A549 (cell line): ENCODE data around the gene PARM1. TPM values are rescaled to one million over a fixed set of nuclear protein-coding genes. Genes with fewer than 3 reads are reported as not detected.

Experiments used
- ATAC-seq, 2 experiments: fragments of 200-7000 bp in 1 of 2; fragments of >200 bp in 1 of 2; cut with Nextera tagmentation in 1 of 2; cut with Tn5 transposase in 1 of 2; 3 replicates each; pipeline versions ENCODE4 v1.8.0 to v1.9.1; 2018 to 2020; ENCODE audit warnings: mild to moderate bottlenecking in 1 of 2, moderate library complexity in 1 of 2
- CTCF ChIA-PET: fragments of 300-600 bp; sonication (Branson Sonifier 250); formaldehyde crosslinking; extraction: SDS; loops from one replicate; lab custom pipeline; 2021; ENCODE audit warnings: antibody characterized with exemption, inconsistent platforms; lab: Yijun Ruan, JAX
- POLR2A ChIA-PET: fragments of 350-600 bp; formaldehyde crosslinking; extraction: SDS; loops from one replicate; lab custom pipeline; 2021; ENCODE audit warnings: antibody characterized with exemption, inconsistent platforms; lab: Yijun Ruan, JAX
- DNase-seq, 2 experiments: peaks; one replicate each; pipeline versions ENCODE4 v3.0.0 to v3.0.0-alpha.2; 2011 to 2016; ENCODE audit warnings: low read depth in 1 of 2, low spot score in 1 of 2
- FAIRE-seq: peaks from 2 replicates; lab custom pipeline; 2011; peaks lifted over from hg19 to GRCh38; lab: Jason Lieb, UNC
- H3K27ac ChIP-seq, 2 experiments: fragments of >200 bp; sonication (Bioruptor Twin); formaldehyde crosslinking; 3 replicates each; pipeline ENCODE4 v1.5.1; 2016 to 2017
- H3K4me1 ChIP-seq: fragments of >200 bp; sonication (Bioruptor Twin); formaldehyde crosslinking; 3 replicates; pipeline ENCODE4 v1.6.1; 2016
- H3K4me2 ChIP-seq: fragments of >200 bp; sonication (Bioruptor Twin); formaldehyde crosslinking; 3 replicates; pipeline ENCODE4 v1.6.1; 2016
- H3K4me3 ChIP-seq: fragments of >200 bp; sonication (Bioruptor Twin); formaldehyde crosslinking; 3 replicates; pipeline ENCODE4 v1.5.1; 2016
- H3K9me3 ChIP-seq: fragments of >200 bp; sonication (Bioruptor Twin); formaldehyde crosslinking; 3 replicates; pipeline ENCODE4 v1.6.1; 2016
- CBX2 ChIP-seq: fragments of 200-600 bp; sonication (generic); IDR thresholded peaks from 2 replicates; pipeline ENCODE4 v1.6.1; 2016; ENCODE audit warnings: low read depth, mild to moderate bottlenecking, borderline replicate concordance
- CBX8 ChIP-seq: fragments of 200-600 bp; sonication (generic); IDR thresholded peaks from 2 replicates; pipeline ENCODE4 v1.6.1; 2016
- CEBPB ChIP-seq, 2 experiments: fragments of >200 bp in 1 of 2; sonication (Bioruptor Twin) in 1 of 2; formaldehyde crosslinking in 1 of 2; IDR thresholded peaks; 2 replicates each; pipeline ENCODE4 v1.6.1; 2012 to 2016
- CHD4 ChIP-seq: fragments of 200-600 bp; sonication (generic); IDR thresholded peaks from 2 replicates; pipeline ENCODE4 v1.6.1; 2016; ENCODE audit warnings: antibody characterized with exemption, mild to moderate bottlenecking, borderline replicate concordance
- EHF ChIP-seq: fragments of 250-450 bp; sonication (Bioruptor Pico); IDR thresholded peaks from 2 replicates; pipeline ENCODE4 v1.5.0; 2020; ENCODE audit warnings: mild to moderate bottlenecking
- EP300 ChIP-seq, 2 experiments: fragments of >200 bp; sonication (Bioruptor Twin); formaldehyde crosslinking; IDR thresholded peaks; 2 replicates in 1 of 2; 3 replicates in 1 of 2; pipeline ENCODE4 v1.6.1; 2016 to 2017
- ESRRA ChIP-seq: fragments of 150-350 bp; IDR thresholded peaks from 2 replicates; pipeline ENCODE4 v1.6.1; 2014; ENCODE audit warnings: mild to moderate bottlenecking, low read length, borderline replicate concordance
- FOSB ChIP-seq: fragments of 250-450 bp; sonication (Bioruptor Pico); IDR thresholded peaks from 2 replicates; pipeline ENCODE4 v1.5.0; 2020; ENCODE audit warnings: mild to moderate bottlenecking, moderate library complexity
- FOXS1 ChIP-seq: fragments of 250-450 bp; sonication (Bioruptor Pico); IDR thresholded peaks from 2 replicates; pipeline ENCODE4 v1.5.0; 2020; ENCODE audit warnings: mild to moderate bottlenecking, moderate library complexity
- HDAC2 ChIP-seq: fragments of 200-600 bp; sonication (generic); IDR thresholded peaks from 2 replicates; pipeline ENCODE4 v1.6.1; 2016
- HEYL ChIP-seq: fragments of 250-450 bp; sonication (Bioruptor Pico); IDR thresholded peaks from 2 replicates; pipeline ENCODE4 v1.8.0; 2021; ENCODE audit warnings: mild to moderate bottlenecking, moderate library complexity
- HOXA7 ChIP-seq: fragments of 250-450 bp; sonication (Bioruptor Pico); IDR thresholded peaks from 2 replicates; pipeline ENCODE4 v1.5.0; 2020; ENCODE audit warnings: mild to moderate bottlenecking, moderate library complexity
- HOXB5 ChIP-seq: fragments of 250-450 bp; sonication (Bioruptor Pico); IDR thresholded peaks from 2 replicates; pipeline ENCODE4 v1.5.0; 2020; ENCODE audit warnings: mild to moderate bottlenecking, moderate library complexity
- KDM1A ChIP-seq: fragments of 200-600 bp; sonication (generic); IDR thresholded peaks from 2 replicates; pipeline ENCODE4 v1.6.1; 2016; ENCODE audit warnings: low read depth, mild to moderate bottlenecking
- KDM5A ChIP-seq: fragments of 200-600 bp; sonication (generic); IDR thresholded peaks from 2 replicates; pipeline ENCODE4 v1.6.1; 2016; ENCODE audit warnings: antibody characterized with exemption, mild to moderate bottlenecking
- RAD21 ChIP-seq, 2 experiments: fragments of >200 bp in 1 of 2; sonication (Bioruptor Twin) in 1 of 2; formaldehyde crosslinking in 1 of 2; IDR thresholded peaks in 1 of 2; conservative IDR thresholded peaks in 1 of 2; 2 replicates in 1 of 2; 3 replicates in 1 of 2; pipeline ENCODE4 v1.6.1; 2012 to 2018; ENCODE audit warnings: inconsistent platforms in 1 of 2
- RARB ChIP-seq: fragments of 250-450 bp; sonication (Bioruptor Pico); IDR thresholded peaks from 2 replicates; pipeline ENCODE4 v1.8.0; 2021; ENCODE audit warnings: mild to moderate bottlenecking, moderate library complexity
- RNF2 ChIP-seq: fragments of 200-600 bp; sonication (generic); IDR thresholded peaks from 2 replicates; pipeline ENCODE4 v1.6.1; 2016; ENCODE audit warnings: low read depth, mild to moderate bottlenecking, antibody characterized with exemption, moderate library complexity, borderline replicate concordance
- SMC3 ChIP-seq: fragments of >200 bp; sonication (Bioruptor Twin); formaldehyde crosslinking; IDR thresholded peaks from 3 replicates; pipeline ENCODE4 v1.6.1; 2018; ENCODE audit warnings: inconsistent platforms
- SREBF2 ChIP-seq: fragments of 450-650 bp; IDR thresholded peaks from 2 replicates; pipeline ENCODE4 v1.6.1; 2014; ENCODE audit warnings: mild to moderate bottlenecking, moderate library complexity
- TFCP2L1 ChIP-seq: fragments of 250-450 bp; sonication (Bioruptor Pico); IDR thresholded peaks from 2 replicates; pipeline ENCODE4 v1.5.0; 2021; ENCODE audit warnings: mild to moderate bottlenecking
- TP53 ChIP-seq: fragments of 250-450 bp; sonication (Bioruptor Pico); IDR thresholded peaks from 2 replicates; pipeline ENCODE4 v1.5.0; 2021; ENCODE audit warnings: mild to moderate bottlenecking, moderate library complexity
- ZFP36 ChIP-seq: fragments of 450-650 bp; IDR thresholded peaks from 2 replicates; pipeline ENCODE4 v1.6.1; 2014; ENCODE audit warnings: borderline replicate concordance; ENCODE audit not compliant: partially characterized antibody
- ZSCAN20 ChIP-seq: fragments of 250-450 bp; sonication (Bioruptor Pico); IDR thresholded peaks from 2 replicates; pipeline ENCODE4 v1.8.0; 2022; ENCODE audit warnings: mild to moderate bottlenecking, moderate library complexity
- WGBS: methylation state at CpG from one replicate; pipeline ENCODE4 v1.1.6; 2017; ENCODE audit errors: missing lambda C conversion rate; 5-methylcytosine and 5-hydroxymethylcytosine counted together
- polyA plus RNA-seq, 4 experiments: library from polyadenylated mRNA; depleted of rRNA in 3 of 4; stranded (reverse); fragments of >200 nt; fragmentation: RNase III in 1 of 4; extraction: RNeasy Plus Mini Kit Qiagen cat#74134 plus additional on column Dnase treatment in 1 of 4; gene quantifications; 2 replicates in 3 of 4; 3 replicates in 1 of 4; pipeline ENCODE4 v1.2.3, GENCODE V29; 2011 to 2017

Gene PARM1
- polyA plus RNA-seq, 2 of the 4 experiments (the other 2 are of a cell fraction), result 0.37 to 2.5 TPM

DNA sequence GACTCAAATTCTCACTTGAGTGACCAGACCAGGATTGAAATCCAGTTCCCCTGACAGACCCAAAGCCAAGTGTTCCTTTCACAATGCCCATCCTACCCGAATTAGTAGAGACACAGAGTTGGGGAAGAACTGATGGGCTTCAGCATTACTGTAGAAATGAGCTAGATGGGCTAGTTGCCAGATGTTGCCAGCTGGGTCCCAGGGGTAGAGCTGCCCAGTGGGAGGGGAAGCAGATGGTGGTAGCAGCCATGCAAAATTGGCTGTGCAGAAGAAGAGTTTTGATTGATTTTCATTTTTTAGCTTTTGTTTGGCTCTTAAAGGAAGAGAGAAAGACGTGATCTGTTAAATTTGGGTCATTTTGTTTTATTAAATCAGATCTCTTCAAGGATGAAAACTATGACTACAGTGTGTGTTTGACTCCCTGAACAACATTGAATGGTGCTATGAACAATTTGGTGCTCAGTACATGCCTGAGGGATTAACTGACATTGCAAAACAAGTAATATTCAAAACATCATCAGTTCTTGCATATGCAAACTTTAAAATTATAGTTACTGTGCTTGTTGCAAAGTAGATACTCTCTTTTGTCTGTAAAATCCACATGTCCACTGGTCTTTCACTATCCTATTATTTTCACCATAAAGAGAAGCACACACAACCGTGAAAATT, 86.0 kb downstream of the PARM1 start:
- WGBS, result 26% methylated on average over 3 of the region's 3 CpGs
- FAIRE-seq, result no peak
- ChIA-PET POLR2A (no interaction called here), CTCF (interaction anchor here (1.2 to 1.4 kb wide), 2 partner anchors 10 to 21 kb away, joined by 3 read pairs; no protein-coding TSS in a partner anchor)
- Histone ChIP-seq H3K4me3 (no peak overlapping the region), H3K4me1 (no peaks in the 10 kb centered on the region), H3K27ac (no peak overlapping the region), H3K9me3 (no peaks in the 10 kb centered on the region), H3K4me2 (no peak overlapping the region)
- ATAC-seq, result no peak
- TF ChIP-seq CEBPB (IDR thresholded peaks at IDR 0.05) (no peak), EP300 (IDR thresholded peaks at IDR 0.05) (no peak), RARB (no peak), RNF2 (no peak)
- DNase-seq, result no peak

DNA sequence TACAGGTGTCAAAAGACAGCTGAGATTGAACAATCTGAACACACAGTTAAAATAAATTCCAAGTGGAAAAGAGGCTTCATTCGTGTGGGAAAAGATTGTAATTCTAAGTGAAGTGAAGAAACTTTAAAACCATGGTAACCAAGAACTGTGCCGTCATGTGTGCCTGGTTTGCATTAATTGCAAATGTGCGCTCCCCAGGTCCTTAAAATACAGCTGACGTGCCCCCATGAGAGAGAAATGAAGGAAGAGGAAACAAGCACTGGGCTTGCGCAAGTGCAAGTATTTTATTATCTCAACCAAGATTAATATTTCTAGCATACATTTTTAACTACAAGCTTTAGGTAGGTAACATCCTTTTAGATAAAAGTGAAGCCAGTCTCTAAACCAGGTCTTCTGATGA, 92.5 kb downstream of the PARM1 start:
- no peaks in the 10 kb centered on the region for H3K4me1 ChIP-seq
- WGBS, result 83% methylated on average over 5 of the region's 5 CpGs
- ChIA-PET CTCF (interaction anchor here (0.6 to 1.0 kb wide), 2 partner anchors 102 to 162 kb away, joined by 3 read pairs; no protein-coding TSS in a partner anchor), POLR2A (no interaction called here)
- no peak overlapping the region for H3K27ac ChIP-seq
- no peak for ATAC-seq
- H3K9me3 ChIP-seq, result no peaks in the 10 kb centered on the region
- H3K4me2 ChIP-seq, result no peak overlapping the region
- no peak for TF ChIP-seq HOXA7 (CRISPR knock-in tag)
- no peak for TF ChIP-seq EHF (CRISPR knock-in tag)
- TF ChIP-seq ESRRA, result no peak
- no peak for TF ChIP-seq SMC3
- TF ChIP-seq ZFP36, result no peak
- H3K4me3 ChIP-seq, result no peak overlapping the region
- no peak for FAIRE-seq
- DNase-seq, result no peak

DNA sequence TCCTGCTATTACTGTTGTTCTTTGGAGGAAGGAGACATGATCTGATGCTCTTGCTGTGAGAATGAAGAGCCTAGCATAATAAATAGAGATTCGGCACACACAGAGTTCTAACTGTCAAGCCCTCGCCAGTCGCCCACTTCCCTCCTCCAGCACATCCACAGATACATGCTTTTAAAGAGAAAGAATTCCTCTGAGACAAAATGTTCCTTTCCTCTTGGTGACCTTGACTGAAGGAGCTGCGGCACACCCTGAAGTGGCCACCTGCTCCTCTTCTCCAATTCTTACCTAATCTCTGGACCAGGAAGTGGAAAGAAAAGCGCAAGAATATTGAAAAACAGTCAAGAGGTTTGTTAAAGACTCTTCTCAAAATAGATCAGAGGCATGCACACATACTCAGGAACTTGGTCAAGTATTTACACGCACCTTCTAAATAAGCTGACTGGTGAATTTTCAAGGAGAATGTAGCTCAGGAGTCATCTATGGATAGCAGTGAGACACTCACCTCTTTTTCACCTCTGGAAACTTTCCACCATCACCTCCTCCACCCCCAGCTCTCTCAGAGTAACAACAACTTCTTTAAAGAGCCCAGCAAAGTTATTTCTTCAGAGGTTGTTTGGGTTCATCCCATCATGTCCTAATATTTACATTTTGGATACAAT, 95.4 kb downstream of the PARM1 start:
- Histone ChIP-seq H3K4me3 (no peak overlapping the region), H3K4me2 (no peak overlapping the region)
- DNase-seq, result no peak
- POLR2A ChIA-PET, result no interaction called here
- CTCF ChIA-PET, result no interaction called here
- ATAC-seq, result no peak
- no peak for TF ChIP-seq TFCP2L1 (CRISPR knock-in tag)
- no peak for TF ChIP-seq SREBF2
- no peak for TF ChIP-seq TP53
- no peak for TF ChIP-seq FOXS1 (CRISPR knock-in tag)
- TF ChIP-seq CBX2, result no peak
- TF ChIP-seq EP300 (IDR thresholded peaks at IDR 0.05), result no peak
- no peak for TF ChIP-seq ZSCAN20 (CRISPR knock-in tag)
- TF ChIP-seq CHD4, result no peak
- TF ChIP-seq FOSB (CRISPR knock-in tag), result no peak
- TF ChIP-seq SMC3, result no peak
- TF ChIP-seq HEYL (CRISPR knock-in tag), result no peak
- no peak for TF ChIP-seq HOXB5
- no peak for TF ChIP-seq HDAC2
- no peak for TF ChIP-seq KDM5A
- no peak for TF ChIP-seq RAD21 (conservative IDR thresholded peaks at IDR 0.05 in 1 of 2, IDR thresholded peaks at IDR 0.05 in 1 of 2)
- no peak for TF ChIP-seq KDM1A
- TF ChIP-seq CBX8, result no peak
- TF ChIP-seq, all 56 proteins: peak for 0
- 83% methylated on average over 6 of the region's 6 CpGs for WGBS
- no peak overlapping the region for H3K27ac ChIP-seq
- no peaks in the 10 kb centered on the region for H3K9me3 ChIP-seq
- FAIRE-seq, result no peak
- H3K4me1 ChIP-seq, result no peaks in the 10 kb centered on the region
